Gastrocnemius medialis (tissue), 4 donors: ENCODE results near the gene CHRM4. TPM values are rescaled to one million over a fixed set of nuclear protein-coding genes. Genes with fewer than 3 reads are reported as not detected.

ENCODE experiments used
- ATAC-seq, 2 donors: fragments of 150-250 bp; one replicate each; pipeline ENCODE4 v1.9.1; 2016
- DNase-seq, 2 donors: peaks; one replicate each; pipeline ENCODE4 v3.0.0-alpha.2; 2019
- H3K27ac ChIP-seq, 4 donors: fragments of 200-600 bp; sonication (generic); 1 replicate in 1 of 4; 2 replicates in 3 of 4; pipeline ENCODE4 v1.5.1; 2016 to 2018; ENCODE audit warnings: mild to moderate bottlenecking in 2 of 4, moderate library complexity in 1 of 4
- H3K27me3 ChIP-seq, 3 donors: fragments of 200-600 bp; sonication (generic) in 2 of 3; 1 replicate in 1 of 3; 2 replicates in 2 of 3; pipeline versions ENCODE4 v1.5.1 to v1.6.0; 2016 to 2019; ENCODE audit warnings: mild to moderate bottlenecking in 1 of 3, moderate library complexity in 1 of 3
- H3K36me3 ChIP-seq, 2 donors: fragments of 200-600 bp; sonication (generic) in 1 of 2; one replicate each; pipeline ENCODE4 v1.5.1; 2017 to 2018
- H3K4me1 ChIP-seq, 2 donors: fragments of 200-600 bp; sonication (generic) in 1 of 2; one replicate each; pipeline ENCODE4 v1.5.1; 2016 to 2017; ENCODE audit warnings: mild to moderate bottlenecking in 2 of 2
- H3K4me3 ChIP-seq, 4 donors: fragments of 200-600 bp; sonication (generic) in 3 of 4; 1 replicate in 1 of 4; 2 replicates in 3 of 4; pipeline ENCODE4 v1.5.1; 2016 to 2019; ENCODE audit warnings: mild to moderate bottlenecking in 2 of 4
- H3K9me3 ChIP-seq, 3 donors: fragments of 200-600 bp; sonication (generic) in 2 of 3; 1 replicate in 1 of 3; 2 replicates in 2 of 3; pipeline ENCODE4 v1.5.1; 2016 to 2019
- CTCF ChIP-seq, 5 experiments: fragments of 450-650 bp in 3 of 5; fragments of 200-600 bp in 2 of 5; sonication (generic) in 2 of 5; IDR thresholded peaks in 4 of 5; conservative IDR thresholded peaks in 1 of 5; 1 replicate in 4 of 5; 2 replicates in 1 of 5; pipeline ENCODE4 v1.5.1; 2016 to 2019; ENCODE audit warnings: antibody characterized with exemption in 5 of 5, mild to moderate bottlenecking in 3 of 5, moderate library complexity in 3 of 5
- POLR2A ChIP-seq, 2 donors: fragments of 450-650 bp; IDR thresholded peaks; one replicate each; pipeline ENCODE4 v1.6.1; 2017; ENCODE audit warnings: antibody characterized with exemption in 2 of 2, mild to moderate bottlenecking in 2 of 2, moderate library complexity in 2 of 2
- in situ Hi-C, 4 donors: fragments of 200-750 bp; cut with MboI; loops; one replicate each; pipeline versions ENCODE4 v1.15.0 to v1.8.0; 2017; ENCODE audit warnings: low sequenced_read_pairs in 4 of 4
- intact Hi-C: fragments of 100-400 bp; cut with DNase I; formaldehyde crosslinking; loops from one replicate; pipeline ENCODE4 v1.15.1; 2023; ENCODE audit warnings: low total_unique reads
- total RNA-seq, 4 donors: library from RNA; depleted of rRNA; stranded (reverse); fragments of >200 nt; gene quantifications; one replicate each; pipeline versions ENCODE4 v1.1.0 to v1.2.3, GENCODE V29; 2016

Gene CHRM4
- total RNA-seq, 4 donors from 2014 or later: not detected

GRCh38 chr11:46363455-46364005 is 28.0 kb downstream of the CHRM4 start:
- DNase-seq (peak; percentile 95 to 98), ATAC-seq (peak; percentile 63 to 69)
- H3K27me3 ChIP-seq: no peaks in the 10 kb centered on the region
- intact Hi-C loops (loop anchor here (1.0 to 10.0 kb wide), 4 partner anchors 16 to 1061 kb away; partner anchors contain the start of genes ARHGAP1, DGKZ, PACSIN3 and PSMC3), in situ Hi-C loops (no loop called here)
- peaks cover 69 to 74% of the 10 kb centered on the region in 2 donors for H3K4me1 ChIP-seq
- peak overlapping the region; percentile 67 to 77 (median 74) for H3K4me3 ChIP-seq
- peaks cover 0 to 8% of the 10 kb centered on the region in 2 donors for H3K36me3 ChIP-seq
- TF ChIP-seq CTCF (IDR thresholded peaks at IDR 0.05 in 4 of 5, conservative IDR thresholded peaks at IDR 0.05 in 1 of 5): peak; percentile 35 to 66 (median 62)
- TF ChIP-seq POLR2A (IDR thresholded peaks at IDR 0.05): peak; percentile 95 to 96
- H3K27ac ChIP-seq: peak overlapping the region; percentile 98 to 100 (median 98)
- no peaks in the 10 kb centered on the region for H3K9me3 ChIP-seq

GRCh38 chr11:46363031-46363407 is 28.6 kb downstream of the CHRM4 start:
- no peaks in the 10 kb centered on the region for H3K27me3 ChIP-seq
- peak overlapping the region; percentile 67 to 77 (median 74) for H3K4me3 ChIP-seq
- in situ Hi-C loops (no loop called here), intact Hi-C loops (loop anchor here (1.0 to 10.0 kb wide), 4 partner anchors 16 to 1062 kb away; partner anchors contain the start of genes ARHGAP1, DGKZ, PACSIN3 and PSMC3)
- ATAC-seq (peak; percentile 45 to 59), DNase-seq (peak; percentile 64 to 81)
- H3K27ac ChIP-seq: peak overlapping the region; percentile 98 to 100 (median 98)
- TF ChIP-seq CTCF (IDR thresholded peaks at IDR 0.05 in 4 of 5, conservative IDR thresholded peaks at IDR 0.05 in 1 of 5) (no peak), POLR2A (IDR thresholded peaks at IDR 0.05) (no peak)
- no peaks in the 10 kb centered on the region for H3K9me3 ChIP-seq
- H3K4me1 ChIP-seq: peaks cover 69 to 74% of the 10 kb centered on the region in 2 donors
- peaks cover 0 to 3% of the 10 kb centered on the region in 2 donors for H3K36me3 ChIP-seq

- Histone ChIP-seq H3K27ac (peak overlapping the region; percentile 98 to 100 (median 98)), H3K9me3 (no peaks in the 10 kb centered on the region), H3K4me1 (peaks cover 69% of the 10 kb centered on the region in 2 donors), H3K4me3 (peak overlapping the region; percentile 67 to 77 (median 74)), H3K36me3 (no peaks in the 10 kb centered on the region), H3K27me3 (no peaks in the 10 kb centered on the region)
- ATAC-seq (peak; percentile 0), DNase-seq (peak in 1 of 2 donors; percentile 41)
- intact Hi-C loops (loop anchor here (1.0 to 10.0 kb wide), 4 partner anchors 15 to 1062 kb away; partner anchors contain the start of genes ARHGAP1, DGKZ, PACSIN3 and PSMC3), in situ Hi-C loops (no loop called here)
- TF ChIP-seq POLR2A (IDR thresholded peaks at IDR 0.05): no peak
- no peak for TF ChIP-seq CTCF (IDR thresholded peaks at IDR 0.05 in 4 of 5, conservative IDR thresholded peaks at IDR 0.05 in 1 of 5)
Observed at GRCh38 chr11:46362156-46363030, 29.2 kb downstream of the CHRM4 start.

GRCh38 chr11:46361283-46362155 is 30.1 kb downstream of the CHRM4 start:
- Histone ChIP-seq H3K27me3 (no peaks in the 10 kb centered on the region), H3K4me3 (peak overlapping the region; percentile 67 to 77 (median 74)), H3K4me1 (peaks cover 60 to 61% of the 10 kb centered on the region in 2 donors), H3K27ac (peak overlapping the region; percentile 98 to 100 (median 98)), H3K9me3 (no peaks in the 10 kb centered on the region), H3K36me3 (no peaks in the 10 kb centered on the region)
- intact Hi-C loops: loop anchor here (5.0 to 10.0 kb wide), 3 partner anchors 341 to 1063 kb away; partner anchors contain the start of genes ARHGAP1, PACSIN3, PSMC3 and ZNF408
- in situ Hi-C loops: no loop called here
- DNase-seq (peak; percentile 85 to 94), ATAC-seq (peak; percentile 69 to 74)
- TF ChIP-seq POLR2A (IDR thresholded peaks at IDR 0.05) (peak; percentile 94 to 96), CTCF (IDR thresholded peaks at IDR 0.05 in 4 of 5, conservative IDR thresholded peaks at IDR 0.05 in 1 of 5) (peak in 1 of 5 experiments; percentile 10)
